GM19238 (cell line): ENCODE results near the gene CATSPERE.
"Not testable (repeated sequence)": the region's sequence is repeated elsewhere in the genome, so short reads cannot be mapped to it uniquely, and the experiment has no call there.

Source experiments
- DNase-seq: peaks from one replicate; pipeline ENCODE4 v3.0.0; 2011; ENCODE audit warnings: low spot score; ENCODE audit not compliant: insufficient read length

CATSPERE gene

DNA sequence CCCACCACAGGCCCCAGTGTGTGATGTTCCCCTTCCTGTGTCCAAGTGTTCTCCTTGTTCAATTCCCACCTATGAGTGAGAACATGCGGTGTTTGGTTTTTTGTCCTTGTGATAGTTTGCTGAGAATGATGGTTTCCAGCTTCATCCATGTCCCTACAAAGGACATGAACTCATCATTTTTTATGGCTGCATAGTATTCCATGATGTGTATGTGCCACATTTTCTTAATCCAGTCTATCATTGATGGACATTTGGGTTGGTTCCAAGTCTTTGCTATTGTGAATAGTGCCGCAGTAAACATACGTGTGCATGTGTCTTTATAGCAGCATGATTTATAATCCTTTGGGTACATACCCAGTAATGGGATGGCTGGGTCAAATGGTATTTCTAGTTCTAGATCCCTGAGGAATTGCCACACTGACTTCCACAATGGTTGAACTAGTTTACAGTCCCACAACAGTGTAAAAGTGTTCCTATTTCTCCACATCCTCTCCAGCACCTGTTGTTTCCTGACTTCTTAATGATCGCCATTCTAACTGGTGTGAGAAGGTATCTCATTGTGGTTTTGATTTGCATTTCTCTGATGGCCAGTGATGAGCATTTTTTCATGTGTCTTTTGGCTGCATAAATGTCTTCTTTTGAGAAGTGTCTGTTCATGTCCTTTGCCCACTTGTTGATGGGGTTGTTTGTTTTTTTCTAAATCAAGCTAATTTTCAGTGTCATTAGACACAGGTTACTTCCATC lies 200.7 kb downstream of the CATSPERE start:
- not testable (repeated sequence) for DNase-seq

DNA sequence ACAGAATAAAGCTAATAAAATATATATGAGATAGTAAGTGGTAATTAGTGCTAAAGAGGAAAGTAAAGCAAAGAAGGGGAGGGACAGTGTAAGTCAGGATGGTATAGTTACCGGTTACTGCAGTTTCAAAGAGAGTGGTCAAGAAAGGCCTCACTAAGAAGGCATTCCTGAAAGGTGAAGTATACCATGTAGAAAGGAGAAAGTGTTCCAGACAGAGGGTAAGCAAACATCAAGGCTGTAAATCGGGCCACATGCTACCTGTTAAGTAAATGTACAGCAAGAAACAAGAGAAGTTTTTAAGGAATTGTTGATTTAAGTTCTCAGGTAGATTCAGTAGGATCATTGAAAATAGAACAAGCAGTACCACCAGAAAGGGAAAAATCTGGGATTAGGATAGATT lies 201.5 kb downstream of the CATSPERE start:
- DNase-seq, result no peak

DNA sequence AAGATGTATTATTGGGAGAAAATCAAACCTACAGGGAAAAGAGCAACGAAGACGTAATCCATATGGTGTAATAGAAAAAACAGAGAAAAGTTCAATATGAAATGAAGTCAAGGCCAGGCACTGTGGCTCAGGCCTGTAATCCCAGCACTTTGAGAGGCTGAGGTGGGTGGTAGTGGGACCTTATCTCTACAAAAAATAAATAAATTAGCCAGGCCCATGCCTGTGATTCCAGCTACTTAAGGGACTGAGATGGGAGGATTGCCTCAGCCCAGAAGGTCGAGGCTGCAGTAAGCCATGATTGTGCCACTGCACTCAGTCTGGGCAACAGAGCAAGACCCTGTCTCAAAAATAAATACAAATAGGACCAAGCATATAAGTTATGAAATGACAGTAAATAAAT lies 203.3 kb downstream of the CATSPERE start:
- no peak for DNase-seq

DNA sequence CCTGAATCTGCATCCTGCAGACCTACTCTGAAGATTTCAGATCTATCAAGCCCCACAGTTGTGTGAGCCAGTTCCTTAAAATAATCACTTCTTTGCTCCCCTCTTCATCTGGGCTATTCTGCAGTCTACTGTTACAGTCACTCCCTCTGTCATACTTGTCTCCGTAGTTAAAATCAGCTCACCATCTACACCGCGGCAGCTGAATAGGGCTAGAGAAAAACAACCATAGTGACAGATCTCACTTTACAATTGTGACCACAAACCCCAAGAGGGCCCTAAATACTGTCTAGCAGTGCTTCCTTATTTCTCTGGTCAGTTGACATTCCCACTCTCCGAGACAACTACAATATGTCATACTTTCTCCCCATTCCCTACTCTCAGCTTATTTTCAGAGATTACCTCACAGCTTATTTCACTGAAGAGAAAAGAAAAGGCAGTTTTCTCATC lies 204.7 kb downstream of the CATSPERE start:
- no peak for DNase-seq

DNA sequence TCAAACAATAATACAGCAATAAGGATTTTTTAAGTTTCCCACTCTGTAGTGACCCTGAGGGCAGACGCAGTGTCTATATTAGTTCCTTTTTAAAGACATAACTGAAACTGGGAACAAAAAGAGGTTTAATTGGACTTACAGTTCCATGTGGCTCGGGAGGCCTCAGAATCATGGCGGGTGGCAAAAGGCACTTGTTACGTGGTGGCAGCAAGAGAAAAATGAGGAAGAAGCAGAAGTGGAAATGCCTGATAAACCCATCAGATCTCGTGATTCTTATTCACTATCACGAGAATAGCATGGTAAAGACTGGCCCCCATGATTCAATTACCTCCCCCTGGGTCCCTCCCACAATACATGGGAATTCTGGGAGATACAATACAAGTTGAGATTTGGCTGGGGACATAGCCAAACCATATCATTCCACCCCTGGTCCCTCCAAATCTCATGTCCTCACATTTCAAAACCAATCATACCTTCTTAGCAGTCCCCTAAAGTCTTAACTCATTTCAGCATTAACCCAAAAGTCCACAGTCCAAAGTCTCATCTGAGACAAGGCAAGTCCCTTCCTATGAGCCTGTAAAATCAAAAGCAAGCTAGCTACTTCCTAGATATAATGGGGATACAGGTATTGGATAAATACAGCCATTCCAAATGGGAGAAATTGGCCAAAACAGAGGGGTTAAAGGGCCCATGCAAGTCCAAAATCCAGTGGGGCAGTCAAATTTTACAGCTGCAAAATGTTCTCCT lies 205.8 kb downstream of the CATSPERE start:
- not testable (repeated sequence) for DNase-seq

DNA sequence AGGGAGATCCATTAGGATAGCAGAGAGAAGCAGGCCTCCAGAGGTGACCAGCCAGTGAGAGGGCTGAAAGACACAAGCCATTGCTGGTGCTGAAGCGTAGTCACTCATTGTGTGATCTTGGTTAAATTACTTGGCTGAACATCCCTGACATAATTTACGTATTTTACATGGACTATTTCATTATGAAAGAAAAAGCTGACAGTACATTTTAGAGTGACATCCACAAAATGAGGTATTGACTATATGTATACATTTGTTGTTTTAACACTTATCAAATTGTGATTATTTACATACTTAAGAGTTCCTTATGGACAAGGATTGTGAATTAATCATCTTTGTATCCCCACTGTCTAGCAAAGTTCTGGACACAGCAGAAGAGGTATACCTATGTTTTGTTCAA lies 206.7 kb downstream of the CATSPERE start:
- DNase-seq, result no peak

DNA sequence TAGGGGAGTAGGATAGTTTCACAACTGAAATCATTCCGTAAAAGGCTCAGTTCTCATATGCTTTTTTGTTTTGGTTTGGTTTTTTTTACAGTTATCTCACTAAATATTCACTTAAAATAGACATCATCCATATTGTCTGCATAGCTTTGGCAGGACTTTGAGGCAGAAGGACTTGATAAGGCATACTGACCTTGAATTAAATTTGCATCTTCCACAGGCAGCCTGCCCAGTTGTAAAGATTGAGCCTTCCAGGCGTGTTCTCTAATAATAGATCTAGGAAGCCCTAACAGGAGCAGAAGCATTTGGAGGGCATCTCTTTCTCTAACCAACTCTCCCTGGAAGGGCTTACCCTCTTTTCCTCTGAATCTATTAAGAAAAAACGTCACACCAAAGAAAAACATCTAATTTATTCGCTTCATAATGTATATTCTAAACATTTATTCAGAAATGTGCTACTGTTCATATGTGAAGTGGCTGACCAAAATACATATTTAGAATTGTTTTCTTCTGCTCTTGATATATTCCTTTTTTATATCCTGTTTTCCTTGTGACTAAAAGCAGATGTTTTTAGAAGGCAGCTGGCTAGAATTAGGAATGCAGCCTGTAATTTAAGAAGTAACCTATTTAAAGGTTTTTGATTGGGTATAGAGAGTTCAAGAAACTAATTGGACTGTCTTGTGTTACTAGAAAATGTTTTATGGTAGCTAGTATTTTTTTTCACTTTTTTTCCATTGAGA lies 212.0 kb downstream of the CATSPERE start:
- DNase-seq, result no peak

DNA sequence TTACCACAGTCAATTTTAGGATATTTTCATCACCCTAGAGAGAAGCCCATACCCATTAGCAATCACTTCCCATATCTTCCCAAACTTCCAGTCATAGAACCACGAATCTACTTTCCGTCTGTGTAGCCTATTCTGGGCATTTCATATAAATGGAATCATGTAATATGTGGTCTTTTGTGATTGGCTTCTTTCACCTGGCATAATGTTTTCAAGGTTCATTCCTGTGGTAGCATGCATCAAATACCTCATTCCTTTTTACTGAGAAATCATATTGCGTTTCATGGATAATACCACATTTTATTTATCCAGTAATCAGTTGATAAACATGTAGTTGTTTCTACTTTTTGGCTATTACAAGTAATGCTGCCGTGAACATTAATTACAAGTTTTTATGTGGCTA lies 213.4 kb downstream of the CATSPERE start:
- no peak for DNase-seq

DNA sequence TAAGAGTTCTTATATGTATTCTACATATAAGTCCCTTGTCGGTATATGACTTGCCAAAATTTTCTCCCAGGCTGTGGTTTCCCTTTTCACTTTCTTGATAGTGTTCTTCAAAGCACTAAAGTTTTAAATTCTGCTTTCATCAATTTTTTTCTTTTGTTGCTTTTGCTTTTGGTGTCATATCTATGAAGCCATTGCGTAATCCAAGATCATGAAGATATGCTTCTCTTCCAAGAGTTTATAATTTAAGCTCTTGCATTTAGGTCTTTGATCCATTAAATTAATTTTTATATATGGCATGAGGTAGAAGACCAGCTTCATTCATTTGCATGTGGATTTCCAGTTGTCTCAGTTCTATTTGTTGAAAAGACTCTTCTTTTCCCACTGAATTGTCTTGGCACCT lies 214.1 kb downstream of the CATSPERE start:
- no peak for DNase-seq

DNA sequence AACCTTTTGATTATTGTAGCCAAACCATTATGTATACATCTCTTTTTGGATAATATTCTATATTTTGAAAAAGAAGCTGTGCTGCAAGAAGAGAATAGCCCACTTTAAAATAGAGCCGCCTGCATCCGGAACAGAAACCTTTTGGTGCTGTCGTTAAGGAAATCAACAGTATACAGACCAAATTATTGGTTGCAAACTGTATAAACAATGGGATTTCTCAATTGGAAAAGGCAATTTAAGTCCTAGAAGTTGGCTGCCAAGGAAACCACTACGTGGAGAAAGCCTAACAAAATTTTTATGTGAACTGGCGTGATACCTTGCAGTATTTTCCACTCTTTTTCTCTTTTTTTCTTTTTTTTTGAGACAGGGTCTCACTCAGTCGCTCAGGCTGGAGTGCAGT lies 217.6 kb downstream of the CATSPERE start:
- DNase-seq, result no peak

DNA sequence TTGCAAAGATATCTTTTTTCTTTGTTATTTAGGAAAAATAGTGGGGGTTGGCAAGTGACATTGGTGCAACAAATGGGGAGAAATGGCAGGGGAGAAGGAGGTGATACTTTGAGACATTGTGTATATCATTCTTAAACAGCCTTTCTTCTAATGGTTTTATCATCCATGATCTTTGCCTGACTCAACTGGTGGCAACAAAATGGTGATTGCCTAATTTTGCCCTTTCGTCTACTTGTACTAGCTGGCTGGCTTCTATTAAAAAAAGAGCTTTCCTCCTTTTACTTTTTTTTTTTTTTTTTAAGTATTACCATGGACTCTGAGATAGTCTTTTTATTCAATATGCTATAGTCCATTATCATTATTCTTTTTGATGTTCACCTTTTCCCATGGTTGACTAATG lies 219.6 kb downstream of the CATSPERE start:
- DNase-seq, result no peak

DNA sequence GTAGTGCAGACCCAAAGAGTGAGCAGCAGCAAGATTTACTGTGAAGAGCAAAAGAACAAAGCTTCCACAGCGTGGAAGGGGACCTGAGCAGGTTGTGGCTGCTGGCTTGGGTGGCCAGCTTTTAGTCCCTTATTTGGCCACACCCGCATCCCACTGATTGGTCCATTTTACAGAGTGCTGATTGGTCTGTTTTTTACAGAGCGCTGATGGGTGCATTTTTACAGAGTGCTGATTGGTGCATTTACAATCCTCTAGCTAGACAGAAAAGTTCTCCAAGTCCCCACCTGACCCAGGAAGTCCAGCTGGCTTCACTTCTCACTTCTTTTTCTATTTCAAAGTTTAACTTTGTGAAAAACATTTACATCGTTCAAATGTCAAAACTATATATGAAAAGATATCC lies 221.0 kb downstream of the CATSPERE start:
- not testable (repeated sequence) for DNase-seq
